Measurements from ENCODE around the gene VCPKMT.
"Not testable (repeated sequence)": the region's sequence is repeated elsewhere in the genome, so short reads cannot be mapped to it uniquely, and the experiment has no call there.

The VCPKMT gene

DNA sequence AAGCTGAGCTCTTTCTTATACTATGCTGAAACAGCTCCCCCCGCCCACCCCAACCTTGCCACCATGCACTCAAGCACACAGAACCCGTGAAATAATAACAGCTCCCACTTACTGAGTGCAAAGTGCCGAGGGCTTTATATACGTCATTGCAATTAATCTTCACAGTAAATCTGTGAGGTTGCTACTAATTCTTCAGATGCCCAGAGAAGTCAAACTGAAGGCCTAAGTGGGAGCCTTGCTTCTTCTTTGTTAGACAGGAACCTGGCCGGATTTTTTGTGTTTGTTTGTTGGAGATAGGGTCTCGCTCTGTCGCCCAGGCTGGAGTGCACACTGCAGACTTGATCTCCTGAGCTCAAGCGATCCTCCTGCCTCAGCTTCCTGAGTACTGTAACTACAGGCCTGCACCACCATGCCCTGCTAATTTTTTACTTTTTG is 34.0 kb downstream of the VCPKMT start:
- no peak for TF ChIP-seq CTCF (conservative IDR thresholded peaks at IDR 0.05; ENCODE audit: low read depth, low read length)
- no peak for DNase-seq (ENCODE audit: low read depth)
- H3K4me3 ChIP-seq (ENCODE audit: low read length): no peak overlapping the region

DNA sequence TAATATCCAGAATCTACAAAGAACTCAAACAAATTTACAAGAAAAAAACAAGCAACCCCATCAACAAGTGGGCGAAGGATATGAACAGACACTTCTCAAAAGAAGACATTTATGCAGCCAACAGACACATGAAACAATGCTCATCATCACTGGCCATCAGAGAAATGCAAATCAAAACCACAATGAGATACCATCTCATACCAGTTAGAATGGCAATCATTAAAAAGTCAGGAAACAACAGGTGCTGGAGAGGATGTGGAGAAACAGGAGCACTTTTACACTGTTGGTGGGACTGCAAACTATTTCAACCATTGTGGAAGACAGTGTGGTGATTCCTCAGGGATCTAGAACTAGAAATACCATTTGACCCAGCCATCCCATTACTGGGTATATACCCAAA is 37.3 kb downstream of the VCPKMT start:
- not testable (repeated sequence) for H3K4me3 ChIP-seq (ENCODE audit: low read length); DNase-seq (ENCODE audit: low read depth)

DNA sequence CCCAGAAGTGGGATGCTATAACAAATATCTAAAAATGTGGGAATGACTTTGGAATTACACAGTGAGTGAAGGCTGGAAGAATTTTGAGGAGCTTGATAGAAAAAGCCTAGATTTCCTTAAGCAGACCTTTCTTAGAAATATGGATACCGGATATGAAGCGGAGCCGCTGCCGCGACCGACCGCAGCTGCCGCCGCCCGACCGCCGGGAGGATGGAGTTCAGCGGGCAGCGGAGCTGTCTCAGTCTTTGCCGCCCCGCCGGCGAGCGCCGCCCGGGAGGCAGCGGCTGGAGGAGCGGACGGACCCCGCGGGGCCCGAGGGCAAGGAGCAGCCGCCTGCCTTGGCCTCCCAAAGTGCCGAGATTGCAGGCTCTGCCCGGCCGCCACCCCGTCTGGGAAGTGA is 42.7 kb downstream of the VCPKMT start:
- not testable (repeated sequence) for DNase-seq (ENCODE audit: low read depth); H3K4me3 ChIP-seq (ENCODE audit: low read length)

DNA sequence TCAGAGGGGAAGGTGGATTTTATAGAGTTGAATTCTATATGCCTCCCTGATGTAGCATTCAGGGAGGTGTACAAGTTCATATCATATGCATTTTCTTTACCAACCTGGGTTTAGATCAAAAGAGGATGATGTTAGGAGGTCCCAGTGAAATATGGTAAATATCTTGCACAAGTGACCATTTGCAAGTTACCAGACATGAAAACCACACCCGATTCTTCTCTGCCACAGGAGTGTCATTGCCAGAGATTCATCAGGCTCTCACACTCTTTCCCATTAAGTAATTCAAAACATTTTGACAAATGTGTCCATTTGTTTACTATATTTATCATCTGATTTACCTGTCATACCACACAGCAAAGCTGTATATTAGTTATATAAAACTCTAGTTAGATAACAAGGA is 44.0 kb downstream of the VCPKMT start:
- no peak for TF ChIP-seq CTCF (conservative IDR thresholded peaks at IDR 0.05; ENCODE audit: low read depth, low read length)
- no peak for DNase-seq (ENCODE audit: low read depth)
- no peak overlapping the region for H3K4me3 ChIP-seq (ENCODE audit: low read length)

DNA sequence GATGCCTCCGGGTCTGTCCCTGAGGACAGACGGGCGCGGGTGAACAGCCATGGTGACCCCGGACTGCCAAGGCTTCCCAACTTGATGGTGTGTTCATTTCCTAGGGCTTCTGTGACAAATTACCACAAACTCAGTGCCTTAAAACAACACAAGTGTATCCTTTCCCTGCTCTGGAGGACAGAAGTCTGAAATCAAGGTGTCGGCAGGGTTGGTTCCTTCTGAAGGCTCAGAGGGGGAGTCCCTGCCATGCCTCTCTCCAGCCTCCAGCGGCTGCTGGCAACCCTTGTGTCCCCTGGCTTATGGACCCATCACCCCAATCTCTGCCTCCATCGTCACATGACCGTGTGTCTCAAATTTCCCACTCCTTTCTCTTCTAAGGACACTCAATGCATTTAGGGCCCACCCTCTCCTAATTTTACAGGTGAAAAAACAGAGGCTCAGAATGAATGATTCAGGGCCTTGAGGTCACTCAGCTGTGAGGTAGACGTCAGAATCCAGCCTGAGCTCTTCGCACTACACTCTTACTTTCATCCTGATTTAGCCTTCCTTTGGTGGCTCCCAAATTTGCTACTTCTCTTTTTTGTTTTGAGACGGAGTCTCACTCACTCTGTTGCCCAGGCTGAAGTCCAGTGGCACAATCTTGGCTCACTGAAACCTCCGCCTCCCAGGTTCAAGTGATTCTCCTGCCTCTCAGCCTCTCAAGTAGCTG is 45.4 kb downstream of the VCPKMT start:
- DNase-seq (ENCODE audit: low read depth): no peak
- no peak overlapping the region for H3K4me3 ChIP-seq (ENCODE audit: low read length)
- no peak for TF ChIP-seq CTCF (conservative IDR thresholded peaks at IDR 0.05; ENCODE audit: low read depth, low read length)

DNA sequence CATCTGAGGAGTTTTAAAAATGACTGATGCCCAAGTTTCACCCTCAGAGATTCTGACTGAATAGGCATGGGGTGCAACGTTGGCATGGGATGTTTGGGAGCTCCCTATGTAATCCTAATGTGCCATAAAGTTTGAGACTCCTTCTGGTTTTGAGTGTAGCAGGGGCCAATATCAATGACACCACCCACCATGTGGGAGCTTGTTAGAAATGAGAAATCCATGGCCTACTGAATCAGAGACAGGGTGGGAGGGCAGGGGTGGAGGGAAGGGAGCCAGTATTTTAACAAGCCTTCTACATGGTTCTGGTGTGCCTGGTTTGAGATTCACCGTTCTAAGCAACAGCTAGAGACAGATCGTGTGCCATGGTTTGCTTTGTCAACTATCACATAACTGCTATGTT is 46.1 kb downstream of the VCPKMT start:
- DNase-seq (ENCODE audit: low read depth): no peak
- H3K4me3 ChIP-seq (ENCODE audit: low read length): no peak overlapping the region
- no peak for TF ChIP-seq CTCF (conservative IDR thresholded peaks at IDR 0.05; ENCODE audit: low read depth, low read length)

DNA sequence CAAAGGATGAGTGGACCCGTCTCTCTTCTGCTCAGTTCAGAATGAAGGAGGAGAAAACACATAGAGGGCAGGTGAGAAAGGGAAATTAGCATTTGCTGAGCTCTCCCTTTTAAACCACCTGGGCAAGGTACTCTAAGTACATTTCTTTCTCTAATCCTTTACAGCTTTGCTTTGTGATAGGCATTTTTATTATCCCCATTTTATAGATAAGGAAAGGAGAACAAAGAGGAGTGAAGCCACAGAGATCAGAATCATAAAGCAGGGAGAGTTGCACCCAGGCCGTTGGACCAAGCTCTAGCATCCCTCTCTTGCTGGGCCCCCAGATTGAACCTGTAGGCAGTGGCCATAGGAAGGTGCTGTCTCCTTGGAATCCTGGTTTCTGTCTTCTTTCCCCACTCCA is 47.0 kb downstream of the VCPKMT start:
- DNase-seq (ENCODE audit: low read depth): no peak
- H3K4me3 ChIP-seq (ENCODE audit: low read length): no peak overlapping the region
- TF ChIP-seq CTCF (conservative IDR thresholded peaks at IDR 0.05; ENCODE audit: low read depth, low read length): no peak

DNA sequence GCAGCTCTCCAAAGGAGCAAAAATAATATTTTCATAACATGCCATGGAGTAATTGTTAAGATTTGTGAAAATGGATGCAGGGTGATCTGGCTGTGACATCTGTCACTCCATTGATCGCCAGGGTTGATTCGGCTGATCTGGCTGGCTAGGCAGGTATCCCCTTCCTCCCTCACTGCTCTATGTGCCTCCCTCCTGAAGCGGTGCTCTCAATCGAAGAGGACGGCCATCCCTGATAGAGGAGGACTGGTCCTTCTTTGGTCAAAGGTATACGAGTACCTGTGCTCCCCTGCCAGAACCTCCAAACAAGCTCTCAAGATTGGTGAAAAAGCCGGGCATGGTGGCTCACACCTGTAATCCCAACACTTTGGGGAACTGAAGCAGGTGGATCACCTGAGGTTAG is 47.9 kb downstream of the VCPKMT start:
- DNase-seq (ENCODE audit: low read depth): no peak
- H3K4me3 ChIP-seq (ENCODE audit: low read length): no peak overlapping the region
- no peak for TF ChIP-seq CTCF (conservative IDR thresholded peaks at IDR 0.05; ENCODE audit: low read depth, low read length)
